ENCODE data around the gene SNX24. TPM values are rescaled to one million over a fixed set of nuclear protein-coding genes. Genes with fewer than 3 reads are reported as not detected.

The SNX24 gene
- total RNA-seq, 1 experiment from 2014 or later, result 13.9 TPM

- Histone ChIP-seq H3K79me1 (ENCODE audit: insufficient read depth, low read depth, low read length, poor library complexity, severe bottlenecking) (no peaks in the 10 kb centered on the region), H3T11ph (ENCODE audit: low read length) (no peak overlapping the region), H2AK5ac (ENCODE audit: insufficient read length, low read length) (no peak overlapping the region), H3K9me3 (ENCODE audit: control insufficient read depth, low read depth, low read length) (no peaks in the 10 kb centered on the region), H2BK120ac (ENCODE audit: low read depth, low read length, poor library complexity, severe bottlenecking) (no peak overlapping the region), H3K9ac (ENCODE audit: extremely low read depth, insufficient read length, low read length) (no peak overlapping the region), H3K18ac (ENCODE audit: insufficient read length, low read depth, low read length) (no peak overlapping the region), H3K23ac (ENCODE audit: insufficient read length, low read depth, low read length) (no peak overlapping the region), H3K4me2 (ENCODE audit: insufficient read depth, insufficient read length, low read length) (no peak overlapping the region), H2BK5ac (ENCODE audit: insufficient read length, low read length) (no peak overlapping the region), H3K56ac (ENCODE audit: insufficient read length, low read depth, low read length) (no peak overlapping the region), H3K79me2 (ENCODE audit: insufficient read depth, low read length) (no peaks in the 10 kb centered on the region), H4K20me1 (ENCODE audit: control insufficient read depth, insufficient read depth, insufficient read length) (no peaks in the 10 kb centered on the region), H2BK15ac (ENCODE audit: low read depth, low read length) (no peak overlapping the region), H3K4ac (ENCODE audit: low read depth, low read length) (no peak overlapping the region), H3K27ac (ENCODE audit: insufficient read length, low read depth, low read length) (no peak overlapping the region), H2BK12ac (ENCODE audit: insufficient read length, low read depth, low read length) (no peak overlapping the region), H3K4me1 (ENCODE audit: insufficient read depth, low read length) (no peaks in the 10 kb centered on the region), H3K23me2 (ENCODE audit: insufficient read length, low read depth, low read length, poor library complexity, severe bottlenecking) (no peaks in the 10 kb centered on the region), H3K27me3 (ENCODE audit: insufficient read depth, low read length) (no peaks in the 10 kb centered on the region), H4K91ac (ENCODE audit: insufficient read length, low read depth, low read length) (no peak overlapping the region), H2AFZ (ENCODE audit: low read length) (no peak overlapping the region), H2BK20ac (ENCODE audit: low read depth, low read length, poor library complexity, severe bottlenecking) (no peak overlapping the region), H3K14ac (ENCODE audit: insufficient read depth, low read length) (no peak overlapping the region), H4K8ac (replicated peaks; ENCODE audit: insufficient read length, low read depth, low read length) (no peak overlapping the region), H4K5ac (ENCODE audit: insufficient read length, low read depth, low read length) (no peak overlapping the region)
- Mint-ChIP-seq H3K4me1 (peaks cover 6 to 10% of the 10 kb centered on the region in 2 experiments), H3K27ac (no peak overlapping the region), H3K27me3 (ENCODE audit: low read depth) (no peaks in the 10 kb centered on the region), H3K36me3 (ENCODE audit: insufficient read depth in 1 of 3, low read depth in 3 of 3) (no peaks in the 10 kb centered on the region), H3K9me3 (no peaks in the 10 kb centered on the region), H3K4me3 (no peak overlapping the region)
- DNase-seq, result no peak
- TF ChIP-seq, protein P1, sequence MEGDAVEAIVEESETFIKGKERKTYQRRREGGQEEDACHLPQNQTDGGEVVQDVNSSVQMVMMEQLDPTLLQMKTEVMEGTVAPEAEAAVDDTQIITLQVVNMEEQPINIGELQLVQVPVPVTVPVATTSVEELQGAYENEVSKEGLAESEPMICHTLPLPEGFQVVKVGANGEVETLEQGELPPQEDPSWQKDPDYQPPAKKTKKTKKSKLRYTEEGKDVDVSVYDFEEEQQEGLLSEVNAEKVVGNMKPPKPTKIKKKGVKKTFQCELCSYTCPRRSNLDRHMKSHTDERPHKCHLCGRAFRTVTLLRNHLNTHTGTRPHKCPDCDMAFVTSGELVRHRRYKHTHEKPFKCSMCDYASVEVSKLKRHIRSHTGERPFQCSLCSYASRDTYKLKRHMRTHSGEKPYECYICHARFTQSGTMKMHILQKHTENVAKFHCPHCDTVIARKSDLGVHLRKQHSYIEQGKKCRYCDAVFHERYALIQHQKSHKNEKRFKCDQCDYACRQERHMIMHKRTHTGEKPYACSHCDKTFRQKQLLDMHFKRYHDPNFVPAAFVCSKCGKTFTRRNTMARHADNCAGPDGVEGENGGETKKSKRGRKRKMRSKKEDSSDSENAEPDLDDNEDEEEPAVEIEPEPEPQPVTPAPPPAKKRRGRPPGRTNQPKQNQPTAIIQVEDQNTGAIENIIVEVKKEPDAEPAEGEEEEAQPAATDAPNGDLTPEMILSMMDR (conservative IDR thresholded peaks at IDR 0.05), result no peak
- WGBS (ENCODE audit: extremely low coverage, insufficient read length, low lambda C conversion rate), result no CpG with 5 or more reads among the region's 1 CpG
These were observed 166.9 kb downstream of the SNX24 start for GRCh38 chr5:123012321-123012720.
